IMR-90 (cell line): ENCODE data around the gene GRIK3. TPM values are rescaled to one million over a fixed set of nuclear protein-coding genes. Genes with fewer than 3 reads are reported as not detected.

Experiments used
- ATAC-seq: fragments of 200-7000 bp; cut with Tn5 transposase; 2 replicates; pipeline ENCODE4 v1.9.1; 2020; ENCODE audit warnings: low read depth, mild to moderate bottlenecking, moderate library complexity
- BruUV-seq: library from RNA; stranded (reverse); fragments of 400-500 nt; replicated peaks from 2 replicates; lab custom pipeline; 2021; lab: Mats Ljungman, UMichigan
- CTCF ChIA-PET: fragments of 300-600 bp; formaldehyde crosslinking; extraction: SDS; loops from one replicate; lab custom pipeline; 2021; ENCODE audit warnings: antibody characterized with exemption; lab: Yijun Ruan, JAX
- POLR2A ChIA-PET: fragments of 300-600 bp; sonication (Branson Sonifier 250); formaldehyde crosslinking; loops from one replicate; lab custom pipeline; 2022; ENCODE audit warnings: antibody characterized with exemption; ENCODE audit not compliant: unreplicated experiment; lab: Charles Lee
- DNase-seq: peaks from one replicate; pipeline ENCODE4 v3.0.0; 2013
- H2AFZ ChIP-seq: replicated peaks from 2 replicates; pipeline ENCODE3; 2013; ENCODE audit warnings: low read length, mild to moderate bottlenecking; ENCODE audit not compliant: poor library complexity
- H2AK5ac ChIP-seq: 2 replicates; pipeline ENCODE4 v1.6.1; 2013; ENCODE audit warnings: low read depth, low read length, inconsistent platforms
- H2AK9ac ChIP-seq: replicated peaks from 2 replicates; pipeline ENCODE3; 2013; ENCODE audit warnings: mild to moderate bottlenecking, low read depth, low read length, moderate library complexity; ENCODE audit not compliant: poor library complexity
- H2BK120ac ChIP-seq: 2 replicates; pipeline ENCODE4 v1.6.1; 2013; ENCODE audit warnings: low read depth, low read length, inconsistent platforms
- H2BK15ac ChIP-seq: 3 replicates; pipeline ENCODE4 v1.6.1; 2013; ENCODE audit warnings: low read depth, low read length, inconsistent platforms
- H2BK20ac ChIP-seq: 2 replicates; pipeline ENCODE4 v1.6.1; 2013; ENCODE audit warnings: low read depth, mild to moderate bottlenecking, inconsistent platforms, low read length, moderate library complexity
- H2BK5ac ChIP-seq: 2 replicates; pipeline ENCODE4 v1.6.1; 2013; ENCODE audit warnings: mild to moderate bottlenecking, low read depth, low read length, inconsistent platforms; ENCODE audit not compliant: poor library complexity, severe bottlenecking
- H3K14ac ChIP-seq: replicated peaks from 2 replicates; pipeline ENCODE4 v1.6.1; 2013; ENCODE audit warnings: low read depth, low read length, inconsistent platforms
- H3K18ac ChIP-seq: 2 replicates; pipeline ENCODE4 v1.6.1; 2013; ENCODE audit warnings: low read depth, low read length, control low read depth
- H3K23ac ChIP-seq: 2 replicates; pipeline ENCODE4 v1.6.1; 2013; ENCODE audit warnings: low read depth, low read length, inconsistent platforms
- H3K27ac ChIP-seq: 2 replicates; pipeline ENCODE4 v1.5.1; 2013; ENCODE audit warnings: mild to moderate bottlenecking, control low read depth, low read length; ENCODE audit not compliant: insufficient read depth
- H3K27me3 ChIP-seq: 2 replicates; pipeline ENCODE4 v1.6.1; 2013; ENCODE audit warnings: low read length; ENCODE audit not compliant: control insufficient read depth, insufficient read depth
- H3K36me3 ChIP-seq: 2 replicates; pipeline ENCODE4 v1.6.1; 2013; ENCODE audit warnings: low read length, mixed read lengths; ENCODE audit not compliant: control insufficient read depth, insufficient read depth
- H3K4ac ChIP-seq: 2 replicates; pipeline ENCODE4 v1.6.1; 2013; ENCODE audit warnings: low read depth, low read length, inconsistent platforms
- H3K4me1 ChIP-seq: 2 replicates; pipeline ENCODE4 v1.6.1; 2013; ENCODE audit warnings: low read length, mixed read lengths; ENCODE audit not compliant: control insufficient read depth, insufficient read depth
- H3K4me2 ChIP-seq: 2 replicates; pipeline ENCODE4 v1.6.1; 2013; ENCODE audit warnings: low read depth, mild to moderate bottlenecking, control low read depth, low read length, moderate library complexity
- H3K4me3 ChIP-seq: 2 replicates; pipeline ENCODE4 v1.5.1; 2013; ENCODE audit warnings: low read depth, mild to moderate bottlenecking, control low read depth, low read length, moderate library complexity; ENCODE audit not compliant: insufficient read depth
- H3K56ac ChIP-seq: 2 replicates; pipeline ENCODE4 v1.6.1; 2013; ENCODE audit warnings: low read length, inconsistent platforms; ENCODE audit not compliant: insufficient read depth; ENCODE audit errors: extremely low read depth
- H3K79me1 ChIP-seq, 2 experiments: 2 replicates each; pipeline ENCODE4 v1.6.1; 2013; ENCODE audit warnings: low read length in 2 of 2, inconsistent platforms in 1 of 2, low read depth in 1 of 2
- H3K9ac ChIP-seq: 2 replicates; pipeline ENCODE4 v1.6.1; 2013; ENCODE audit warnings: low read depth, low read length, control low read depth
- H3K9me1 ChIP-seq: 2 replicates; pipeline ENCODE4 v1.6.1; 2013; ENCODE audit warnings: low read length, inconsistent platforms; ENCODE audit not compliant: insufficient read depth
- H3K9me3 ChIP-seq: 2 replicates; pipeline ENCODE4 v1.6.1; 2013; ENCODE audit warnings: low read length; ENCODE audit not compliant: control insufficient read depth, insufficient read depth
- H4K20me1 ChIP-seq: 2 replicates; pipeline ENCODE4 v1.6.1; 2013; ENCODE audit warnings: low read length, inconsistent platforms; ENCODE audit not compliant: insufficient read depth
- H4K5ac ChIP-seq: 2 replicates; pipeline ENCODE4 v1.6.1; 2013; ENCODE audit warnings: mild to moderate bottlenecking, low read depth, low read length, control low read depth
- H4K8ac ChIP-seq, 2 experiments: 2 replicates each; pipeline ENCODE4 v1.6.1; 2013; ENCODE audit warnings: low read depth in 2 of 2, low read length in 2 of 2, control low read depth in 1 of 2, inconsistent platforms in 1 of 2
- H4K91ac ChIP-seq: 2 replicates; pipeline ENCODE4 v1.6.1; 2013; ENCODE audit warnings: low read depth, low read length, inconsistent platforms; ENCODE audit not compliant: insufficient read depth
- BHLHE40 ChIP-seq: fragments of 150-350 bp; IDR thresholded peaks from 2 replicates; pipeline ENCODE4 v1.6.1; 2016; ENCODE audit warnings: mild to moderate bottlenecking, low read depth, low read length
- CEBPB ChIP-seq: IDR thresholded peaks from 2 replicates; pipeline ENCODE4 v1.6.1; 2012; ENCODE audit warnings: low read depth, low read length, improper control_type of control experiment
- CHD1 ChIP-seq: IDR thresholded peaks from 2 replicates; pipeline ENCODE4 v1.6.1; 2012; ENCODE audit warnings: low read depth, low read length, improper control_type of control experiment
- MAZ ChIP-seq: IDR thresholded peaks from 2 replicates; pipeline ENCODE4 v1.6.1; 2012; ENCODE audit warnings: low read depth, mild to moderate bottlenecking, low read length, improper control_type of control experiment, moderate library complexity, borderline replicate concordance
- NFE2L2 ChIP-seq: fragments of 150-350 bp; IDR thresholded peaks from 2 replicates; pipeline ENCODE4 v1.6.1; 2016; ENCODE audit warnings: low read depth, mild to moderate bottlenecking, low read length
- RAD21 ChIP-seq: IDR thresholded peaks from 2 replicates; pipeline ENCODE4 v1.6.1; 2012; ENCODE audit warnings: low read length, improper control_type of control experiment
- RCOR1 ChIP-seq: IDR thresholded peaks from 2 replicates; pipeline ENCODE4 v1.6.1; 2012; ENCODE audit warnings: mild to moderate bottlenecking, low read length, improper control_type of control experiment; ENCODE audit not compliant: insufficient replicate concordance
- RFX5 ChIP-seq: IDR thresholded peaks from 2 replicates; pipeline ENCODE4 v1.8.0; 2012; ENCODE audit warnings: low read depth, mild to moderate bottlenecking, low read length, moderate library complexity
- USF2 ChIP-seq: fragments of 150-350 bp; IDR thresholded peaks from 2 replicates; pipeline ENCODE4 v1.6.1; 2017; ENCODE audit warnings: mild to moderate bottlenecking, antibody characterized with exemption, low read length, low read depth
- WGBS, 2 experiments: methylation state at CpG; one replicate each; pipeline versions ENCODE4 v1.1.5 to v1.1.7; 2013; ENCODE audit warnings: missing lambda C conversion rate in 2 of 2; ENCODE audit not compliant: insufficient read length in 1 of 2; ENCODE audit errors: extremely low coverage in 2 of 2; 5-methylcytosine and 5-hydroxymethylcytosine counted together
- dilution Hi-C: fragments of 300-500 bp; cut with HindIII; formaldehyde crosslinking; loops from one replicate; pipeline ENCODE4 v1.14.3; 2018; ENCODE audit warnings: low sequenced_read_pairs; ENCODE audit not compliant: unreplicated experiment
- in situ Hi-C: fragments of 300-500 bp; cut with MboI; formaldehyde crosslinking; loops from 3 replicates; pipeline ENCODE4 v1.14.3; 2019; ENCODE audit warnings: low sequenced_read_pairs, inconsistent platforms, mixed read lengths
- intact Hi-C: fragments of 100-400 bp; cut with micrococcal nuclease; formaldehyde crosslinking; loops from 2 replicates; pipeline ENCODE4 v1.10.0; 2022
- polyA plus RNA-seq, 3 experiments: library from polyadenylated mRNA; depleted of rRNA; stranded (reverse); fragments of >200 nt; gene quantifications; 2 replicates each; pipeline ENCODE4 v1.2.3, GENCODE V29; 2012; ENCODE audit warnings: low replicate concordance in 1 of 3
- total RNA-seq: library from RNA; depleted of rRNA; stranded (reverse); fragments of >200 nt; gene quantifications from 2 replicates; pipeline ENCODE4 v1.2.3, GENCODE V29; 2012
- TF ChIP-seq, protein P1 (sequence below): conservative IDR thresholded peaks from 2 replicates; pipeline ENCODE4 v1.5.1; 2012; ENCODE audit warnings: mild to moderate bottlenecking, low read depth, low read length, improper control_type of control experiment
- TF ChIP-seq, protein P2 (sequence below): fragments of 150-350 bp; IDR thresholded peaks from 2 replicates; pipeline ENCODE4 v1.6.1; 2016; ENCODE audit warnings: low read depth, mild to moderate bottlenecking, low read length, moderate library complexity, borderline replicate concordance

GRIK3 gene
- total and polyA plus RNA-seq, 2 of the 4 experiments (the other 2 are of a cell fraction): not detected

DNA sequence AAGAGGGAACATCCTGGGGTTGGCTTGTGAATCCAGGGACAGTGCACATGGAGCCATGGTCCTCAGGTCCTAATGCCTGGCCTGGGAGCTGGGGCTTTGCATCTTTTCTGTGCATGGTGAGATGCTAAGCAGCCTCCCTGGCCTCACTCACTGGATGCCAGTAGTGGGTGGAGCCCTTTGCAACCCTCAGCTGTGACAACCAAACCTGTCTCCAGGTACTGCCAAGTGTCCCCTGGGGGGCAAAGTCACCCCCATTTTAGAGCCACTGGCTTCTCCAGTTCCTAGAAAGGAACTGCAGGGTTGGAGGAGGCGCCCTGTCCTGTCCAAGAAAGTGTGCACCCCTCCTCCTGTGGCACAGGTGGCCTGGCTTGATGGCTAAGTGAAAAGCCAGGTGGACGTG, 44.6 kb upstream of the GRIK3 start:
- Histone ChIP-seq H2AK9ac (no peak overlapping the region), H3K56ac (no peak overlapping the region), H3K27ac (no peak overlapping the region), H3K27me3 (no peaks in the 10 kb centered on the region), H3K14ac (no peak overlapping the region), H2AFZ (no peak overlapping the region), H3K9me3 (no peaks in the 10 kb centered on the region), H3K9ac (no peak overlapping the region), H4K8ac (no peak overlapping the region), H3K79me1 (no peaks in the 10 kb centered on the region), H3K4me2 (no peak overlapping the region), H2BK120ac (no peak overlapping the region), H4K91ac (no peak overlapping the region), H3K4me3 (no peak overlapping the region), H3K9me1 (no peaks in the 10 kb centered on the region), H2BK5ac (no peak overlapping the region), H2AK5ac (no peak overlapping the region), H2BK15ac (no peak overlapping the region), H3K4me1 (no peaks in the 10 kb centered on the region), H2BK20ac (no peak overlapping the region), H4K20me1 (no peaks in the 10 kb centered on the region), H3K36me3 (no peaks in the 10 kb centered on the region), H3K4ac (no peak overlapping the region), H4K5ac (no peak overlapping the region), H3K23ac (no peak overlapping the region), H3K18ac (no peak overlapping the region)
- POLR2A ChIA-PET: no interaction called here
- intact Hi-C loops (no loop called here), in situ Hi-C loops (no loop called here), dilution Hi-C loops (no loop called here)
- BruUV-seq: no TSS peak
- ATAC-seq (no peak), DNase-seq (no peak)
- TF ChIP-seq BHLHE40 (no peak), RCOR1 (no peak), MAZ (no peak), USF2 (no peak), RAD21 (no peak), NFE2L2 (no peak), CEBPB (no peak), RFX5 (no peak), CHD1 (no peak)
- TF ChIP-seq, protein P1, sequence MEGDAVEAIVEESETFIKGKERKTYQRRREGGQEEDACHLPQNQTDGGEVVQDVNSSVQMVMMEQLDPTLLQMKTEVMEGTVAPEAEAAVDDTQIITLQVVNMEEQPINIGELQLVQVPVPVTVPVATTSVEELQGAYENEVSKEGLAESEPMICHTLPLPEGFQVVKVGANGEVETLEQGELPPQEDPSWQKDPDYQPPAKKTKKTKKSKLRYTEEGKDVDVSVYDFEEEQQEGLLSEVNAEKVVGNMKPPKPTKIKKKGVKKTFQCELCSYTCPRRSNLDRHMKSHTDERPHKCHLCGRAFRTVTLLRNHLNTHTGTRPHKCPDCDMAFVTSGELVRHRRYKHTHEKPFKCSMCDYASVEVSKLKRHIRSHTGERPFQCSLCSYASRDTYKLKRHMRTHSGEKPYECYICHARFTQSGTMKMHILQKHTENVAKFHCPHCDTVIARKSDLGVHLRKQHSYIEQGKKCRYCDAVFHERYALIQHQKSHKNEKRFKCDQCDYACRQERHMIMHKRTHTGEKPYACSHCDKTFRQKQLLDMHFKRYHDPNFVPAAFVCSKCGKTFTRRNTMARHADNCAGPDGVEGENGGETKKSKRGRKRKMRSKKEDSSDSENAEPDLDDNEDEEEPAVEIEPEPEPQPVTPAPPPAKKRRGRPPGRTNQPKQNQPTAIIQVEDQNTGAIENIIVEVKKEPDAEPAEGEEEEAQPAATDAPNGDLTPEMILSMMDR: no peak
- TF ChIP-seq, protein P2, sequence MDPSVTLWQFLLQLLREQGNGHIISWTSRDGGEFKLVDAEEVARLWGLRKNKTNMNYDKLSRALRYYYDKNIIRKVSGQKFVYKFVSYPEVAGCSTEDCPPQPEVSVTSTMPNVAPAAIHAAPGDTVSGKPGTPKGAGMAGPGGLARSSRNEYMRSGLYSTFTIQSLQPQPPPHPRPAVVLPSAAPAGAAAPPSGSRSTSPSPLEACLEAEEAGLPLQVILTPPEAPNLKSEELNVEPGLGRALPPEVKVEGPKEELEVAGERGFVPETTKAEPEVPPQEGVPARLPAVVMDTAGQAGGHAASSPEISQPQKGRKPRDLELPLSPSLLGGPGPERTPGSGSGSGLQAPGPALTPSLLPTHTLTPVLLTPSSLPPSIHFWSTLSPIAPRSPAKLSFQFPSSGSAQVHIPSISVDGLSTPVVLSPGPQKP: no peak
- CTCF ChIA-PET: no interaction called here
- 60% methylated on average over 1 of the region's 2 CpGs; no CpG with 5 or more reads in 1 of the 2 experiments for WGBS, 2 experiments
